Natural killer cell treated with Interleukin-12 subunit alpha and Interleukin-12 subunit beta and Interleukin-15 and Interleukin-18, amount 100 ng/mL, for 72 hours (primary cell): ENCODE measurements around the gene MAGEH1. TPM values are rescaled to one million over a fixed set of nuclear protein-coding genes. Genes with fewer than 3 reads are reported as not detected.
"Not testable (repeated sequence)": the region's sequence is repeated elsewhere in the genome, so short reads cannot be mapped to it uniquely, and the experiment has no call there.

Experiments
- ATAC-seq, 2 donors: fragments of 150-1000 bp; cut with Tn5 transposase in 1 of 2; sonication (Bioruptor Pico), chemical (Tn5 transposase) in 1 of 2; 2 replicates each; pipeline ENCODE4 v1.10.0; 2021
- DNase-seq: peaks from one replicate; pipeline ENCODE4 v3.0.0; 2022; ENCODE audit warnings: low spot score
- H3K27ac Mint-ChIP-seq, 2 donors: 1 replicate in 1 of 2; 2 replicates in 1 of 2; pipeline ENCODE4 v1.8.0; 2022; ENCODE audit warnings: mixed read lengths in 2 of 2, mild to moderate bottlenecking in 1 of 2, moderate library complexity in 1 of 2
- H3K27me3 Mint-ChIP-seq, 2 donors: 1 replicate in 1 of 2; 2 replicates in 1 of 2; pipeline ENCODE4 v1.8.0; 2022; ENCODE audit warnings: mixed read lengths in 2 of 2
- H3K36me3 Mint-ChIP-seq: one replicate; pipeline ENCODE4 v1.8.0; 2022; ENCODE audit warnings: mixed read lengths
- H3K4me1 Mint-ChIP-seq, 2 donors: 1 replicate in 1 of 2; 2 replicates in 1 of 2; pipeline ENCODE4 v1.8.0; 2022; ENCODE audit warnings: low read depth in 2 of 2, mixed read lengths in 2 of 2, mild to moderate bottlenecking in 1 of 2
- H3K4me3 Mint-ChIP-seq: one replicate; pipeline ENCODE4 v1.8.0; 2022; ENCODE audit warnings: mixed read lengths
- H3K9me3 Mint-ChIP-seq: 2 replicates; pipeline ENCODE4 v1.8.0; 2022; ENCODE audit warnings: mixed read lengths
- total RNA-seq, 2 donors: library from RNA; stranded (reverse); gene quantifications; one replicate each; pipeline ENCODE4 v1.2.3, GENCODE V29; 2022

MAGEH1 gene
- total RNA-seq, result 1 to 10 TPM; 6.7 to 7.1 TPM

- Mint-ChIP-seq H3K27ac (peak within 1 kb of the TSS; percentile 74 to 84), H3K4me1 (peaks cover 6 to 8% of the 10 kb centered on the region in 2 donors), H3K4me3 (peak within 1 kb of the TSS; percentile 94), H3K9me3 (no peaks in the 10 kb centered on the region), H3K27me3 (peaks cover 0 to 4% of the 10 kb centered on the region in 2 donors), H3K36me3 (no peaks in the 10 kb centered on the region)
- ATAC-seq, result peak; percentile 95 to 99
- DNase-seq, result peak; percentile 81
Measured at GRCh38 chrX:55451990-55452832, at the start of gene MAGEH1. TSS of gene MAGEH1 (plus strand) at chrX:55452127. CDS start at chrX:55452375, 248 bp downstream.

GRCh38 chrX:55427079-55427478 is 24.8 kb upstream of the MAGEH1 start:
- peaks cover 26 to 31% of the 10 kb centered on the region in 2 donors for H3K27me3 Mint-ChIP-seq
- H3K36me3 Mint-ChIP-seq, H3K4me1 Mint-ChIP-seq, ATAC-seq, H3K4me3 Mint-ChIP-seq, DNase-seq, H3K9me3 Mint-ChIP-seq, H3K27ac Mint-ChIP-seq: not testable (repeated sequence)

- ATAC-seq, result not testable (repeated sequence)
Measured at GRCh38 chrX:55443468-55443867, 8.5 kb upstream of the MAGEH1 start.

GRCh38 chrX:55450259-55450658 is 1.7 kb upstream of the MAGEH1 start:
- peaks cover 12 to 14% of the 10 kb centered on the region in 2 donors for H3K27me3 Mint-ChIP-seq
- H3K9me3 Mint-ChIP-seq, result no peaks in the 10 kb centered on the region
- no peak overlapping the region for H3K4me3 Mint-ChIP-seq
- H3K4me1 Mint-ChIP-seq, result peaks cover 6 to 8% of the 10 kb centered on the region in 2 donors
- H3K27ac Mint-ChIP-seq, result no peak overlapping the region
- ATAC-seq (no peak), DNase-seq (no peak)
- H3K36me3 Mint-ChIP-seq, result no peaks in the 10 kb centered on the region

More at GRCh38 chrX:55443468-55443867, 8.5 kb upstream of the MAGEH1 start:
- H3K4me3 Mint-ChIP-seq, H3K36me3 Mint-ChIP-seq, H3K4me1 Mint-ChIP-seq, DNase-seq, H3K27ac Mint-ChIP-seq, H3K9me3 Mint-ChIP-seq: not testable (repeated sequence)
- peaks cover 38 to 42% of the 10 kb centered on the region in 2 donors for H3K27me3 Mint-ChIP-seq

GRCh38 chrX:55451141-55451540 is 786 bp upstream of the MAGEH1 start:
- DNase-seq (no peak), ATAC-seq (no peak)
- Mint-ChIP-seq H3K27ac (no peak overlapping the region), H3K36me3 (no peaks in the 10 kb centered on the region), H3K9me3 (no peaks in the 10 kb centered on the region), H3K4me1 (peaks cover 6 to 8% of the 10 kb centered on the region in 2 donors), H3K4me3 (peak overlapping the region; percentile 94), H3K27me3 (peaks cover 4 to 8% of the 10 kb centered on the region in 2 donors)

GRCh38 chrX:55451626-55451989 is 319 bp upstream of the MAGEH1 start:
- peak overlapping the region; percentile 94 for H3K4me3 Mint-ChIP-seq
- ATAC-seq, result peak in 1 of 2 donors; percentile 39
- H3K9me3 Mint-ChIP-seq, result no peaks in the 10 kb centered on the region

GRCh38 chrX:55452833-55453124 is 852 bp downstream of the MAGEH1 start:
- peak overlapping the region; percentile 94 for H3K4me3 Mint-ChIP-seq
- no peaks in the 10 kb centered on the region for H3K36me3 Mint-ChIP-seq
- H3K9me3 Mint-ChIP-seq, result no peaks in the 10 kb centered on the region
- ATAC-seq (peak in 1 of 2 donors; percentile 41), DNase-seq (no peak)
- H3K27me3 Mint-ChIP-seq, result peaks cover 0 to 2% of the 10 kb centered on the region in 2 donors
- peak overlapping the region; percentile 74 to 84 for H3K27ac Mint-ChIP-seq
- peaks cover 6 to 8% of the 10 kb centered on the region in 2 donors for H3K4me1 Mint-ChIP-seq

More at GRCh38 chrX:55451626-55451989, 319 bp upstream of the MAGEH1 start:
- peaks cover 0 to 4% of the 10 kb centered on the region in 2 donors for H3K27me3 Mint-ChIP-seq
- no peak for DNase-seq
- H3K36me3 Mint-ChIP-seq, result no peaks in the 10 kb centered on the region
- peak overlapping the region; percentile 74 to 84 for H3K27ac Mint-ChIP-seq
- H3K4me1 Mint-ChIP-seq, result peaks cover 6 to 8% of the 10 kb centered on the region in 2 donors

GRCh38 chrX:55455708-55456107 is 3.8 kb downstream of the MAGEH1 start:
- not testable (repeated sequence) for H3K4me3 Mint-ChIP-seq, DNase-seq, H3K9me3 Mint-ChIP-seq, H3K27ac Mint-ChIP-seq, ATAC-seq, H3K4me1 Mint-ChIP-seq, H3K36me3 Mint-ChIP-seq, H3K27me3 Mint-ChIP-seq

- H3K36me3 Mint-ChIP-seq, H3K9me3 Mint-ChIP-seq, DNase-seq: not testable (repeated sequence)
Measured at GRCh38 chrX:55459426-55459825, 7.5 kb downstream of the MAGEH1 start.

GRCh38 chrX:55459926-55460325 is 8.0 kb downstream of the MAGEH1 start:
- not testable (repeated sequence) for H3K27ac Mint-ChIP-seq, H3K4me3 Mint-ChIP-seq, H3K4me1 Mint-ChIP-seq, DNase-seq, ATAC-seq, H3K27me3 Mint-ChIP-seq, H3K9me3 Mint-ChIP-seq, H3K36me3 Mint-ChIP-seq

More at GRCh38 chrX:55459426-55459825, 7.5 kb downstream of the MAGEH1 start:
- not testable (repeated sequence) for H3K27me3 Mint-ChIP-seq, H3K4me1 Mint-ChIP-seq, H3K27ac Mint-ChIP-seq, ATAC-seq, H3K4me3 Mint-ChIP-seq

- H3K36me3 Mint-ChIP-seq, H3K4me1 Mint-ChIP-seq, DNase-seq, H3K9me3 Mint-ChIP-seq, ATAC-seq, H3K4me3 Mint-ChIP-seq, H3K27ac Mint-ChIP-seq, H3K27me3 Mint-ChIP-seq: not testable (repeated sequence)
Measured at GRCh38 chrX:55464050-55464449, 12.1 kb downstream of the MAGEH1 start.

GRCh38 chrX:55465108-55465507 is 13.2 kb downstream of the MAGEH1 start:
- H3K36me3 Mint-ChIP-seq, H3K4me3 Mint-ChIP-seq, H3K27ac Mint-ChIP-seq, ATAC-seq, H3K4me1 Mint-ChIP-seq, H3K9me3 Mint-ChIP-seq, H3K27me3 Mint-ChIP-seq, DNase-seq: not testable (repeated sequence)

GRCh38 chrX:55465791-55466190 is 13.9 kb downstream of the MAGEH1 start:
- not testable (repeated sequence) for ATAC-seq, DNase-seq, H3K4me1 Mint-ChIP-seq, H3K9me3 Mint-ChIP-seq, H3K27me3 Mint-ChIP-seq, H3K4me3 Mint-ChIP-seq, H3K27ac Mint-ChIP-seq, H3K36me3 Mint-ChIP-seq

GRCh38 chrX:55479956-55480355 is 28.0 kb downstream of the MAGEH1 start:
- not testable (repeated sequence) for H3K4me1 Mint-ChIP-seq, H3K4me3 Mint-ChIP-seq, ATAC-seq, H3K9me3 Mint-ChIP-seq, H3K36me3 Mint-ChIP-seq, H3K27ac Mint-ChIP-seq, DNase-seq, H3K27me3 Mint-ChIP-seq
